Activated CD8-positive, alpha-beta memory T cell treated with anti-CD3 and anti-CD28 coated beads, Interleukin-2, amount 50 U/mL, for 4 hours (primary cell): ENCODE results near the gene ADAD1.
"Not testable (repeated sequence)": the region's sequence is repeated elsewhere in the genome, so short reads cannot be mapped to it uniquely, and the experiment has no call there.

Experiments
- DNase-seq: peaks from one replicate; pipeline ENCODE4 v3.0.0-alpha.2; 2020

ADAD1 gene

DNA sequence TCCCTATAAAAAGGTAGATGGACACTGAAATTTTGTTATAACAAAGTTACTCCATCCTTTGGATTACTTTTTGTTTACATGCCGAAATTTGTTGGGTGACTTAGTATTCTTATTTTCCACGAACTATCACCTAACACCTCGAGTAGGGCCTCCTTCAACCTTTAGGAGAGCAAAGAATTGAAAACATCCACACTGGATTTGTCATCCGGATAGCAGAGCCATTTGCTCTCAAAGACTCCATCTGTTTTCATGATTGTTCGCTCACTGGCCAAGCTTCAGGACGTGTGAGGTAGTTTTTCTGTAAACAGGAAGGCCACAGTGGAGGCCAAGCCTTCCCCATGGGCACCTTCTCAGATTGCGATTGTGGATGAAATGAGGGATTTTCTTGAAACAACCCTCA is at the start of gene ADAD1:
ADAD1 (plus strand) TSS at position 301 of the 400 bp plus-strand sequence. CDS start 1,059 bp downstream, outside the sequence.
- no peak for DNase-seq

- DNase-seq, result no peak
Measured at GRCh38 chr4:122329876-122330565, 48.8 kb upstream of the ADAD1 start.

GRCh38 chr4:122331195-122331594 is 47.6 kb upstream of the ADAD1 start:
- DNase-seq, result no peak

- DNase-seq, result no peak
Measured at GRCh38 chr4:122334828-122335227, 44.0 kb upstream of the ADAD1 start.

DNA sequence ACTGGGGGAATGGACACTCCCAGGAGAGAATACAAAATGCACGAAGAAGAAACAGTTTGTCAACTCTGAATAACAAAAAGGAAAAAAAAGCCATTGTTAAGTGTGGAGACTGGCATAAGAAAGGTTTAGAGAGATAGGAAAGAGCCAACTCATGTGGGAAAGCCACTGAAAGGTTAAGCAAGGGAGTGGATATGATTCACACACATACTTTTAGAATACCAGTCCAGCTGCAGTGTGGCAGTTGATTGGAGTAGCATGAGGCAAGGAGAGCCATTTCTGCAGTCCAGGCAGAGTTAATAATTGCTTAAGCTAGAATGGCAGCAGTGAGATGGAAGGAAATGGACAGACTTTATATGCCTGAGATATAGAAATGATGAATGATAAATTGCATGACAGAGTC is 36.9 kb upstream of the ADAD1 start:
- DNase-seq, result no peak

GRCh38 chr4:122346036-122346435 is 32.8 kb upstream of the ADAD1 start:
- no peak for DNase-seq

GRCh38 chr4:122346503-122346902 is 32.3 kb upstream of the ADAD1 start:
- DNase-seq, result no peak

- DNase-seq, result no peak
Measured at GRCh38 chr4:122356317-122356808, 22.4 kb upstream of the ADAD1 start.

DNA sequence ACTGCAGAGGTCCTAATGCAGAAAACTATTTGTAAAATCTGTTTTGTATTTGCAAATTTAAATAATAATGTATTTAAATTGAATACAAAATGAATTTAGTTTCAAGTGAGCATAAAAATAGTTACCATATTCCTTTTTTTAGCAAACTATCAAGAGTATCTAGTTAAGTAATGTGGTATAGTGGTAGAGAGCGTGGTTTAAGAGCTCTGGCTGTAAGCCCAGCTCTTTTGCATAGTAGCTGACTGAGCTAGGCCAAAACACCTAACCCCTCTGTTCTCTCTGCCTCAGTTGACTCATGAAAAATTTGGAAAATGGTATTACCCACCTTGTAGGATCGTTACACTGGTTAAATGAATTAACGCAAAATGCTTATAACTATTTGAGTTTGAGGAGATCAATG is 18.1 kb upstream of the ADAD1 start:
- no peak for DNase-seq

GRCh38 chr4:122364700-122365404 is 14.0 kb upstream of the ADAD1 start:
- DNase-seq, result no peak

DNA sequence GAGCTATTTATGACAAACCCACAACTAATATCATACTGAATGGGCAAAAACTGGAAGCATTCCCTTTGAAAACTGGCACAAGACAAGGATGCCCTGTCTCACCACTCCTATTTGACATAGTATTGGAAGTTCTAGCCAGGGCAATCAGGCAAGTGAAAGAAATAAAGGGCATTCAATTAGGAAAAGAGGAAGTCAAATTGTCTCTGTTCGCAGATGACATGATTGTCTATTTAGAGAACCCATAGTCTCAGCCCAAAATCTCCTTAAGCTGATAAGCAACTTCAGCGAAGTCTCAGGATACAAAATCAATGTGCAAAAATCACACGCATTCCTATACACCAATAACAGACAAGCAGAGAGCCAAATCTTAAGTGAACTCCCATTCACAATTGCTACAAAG is 10.0 kb upstream of the ADAD1 start:
- not testable (repeated sequence) for DNase-seq

DNA sequence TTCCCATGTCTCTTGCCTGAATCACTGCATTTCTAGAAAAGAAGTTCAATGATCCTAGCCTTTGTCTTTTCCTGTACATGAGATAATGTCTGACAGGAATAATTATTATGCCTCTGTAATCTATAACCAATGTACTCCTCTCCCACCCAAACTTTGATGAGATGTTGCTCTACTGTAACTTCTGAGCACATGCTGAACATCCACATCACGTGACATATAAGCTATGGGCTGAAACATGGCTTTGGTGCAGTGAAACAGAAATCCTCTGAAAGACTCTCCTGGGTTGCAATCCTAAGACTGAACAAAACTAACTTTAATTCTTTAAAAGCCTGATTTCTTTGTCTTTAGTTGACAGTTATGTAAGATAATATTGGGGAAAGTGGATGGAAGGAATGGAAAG is 1.5 kb upstream of the ADAD1 start:
- no peak for DNase-seq

DNA sequence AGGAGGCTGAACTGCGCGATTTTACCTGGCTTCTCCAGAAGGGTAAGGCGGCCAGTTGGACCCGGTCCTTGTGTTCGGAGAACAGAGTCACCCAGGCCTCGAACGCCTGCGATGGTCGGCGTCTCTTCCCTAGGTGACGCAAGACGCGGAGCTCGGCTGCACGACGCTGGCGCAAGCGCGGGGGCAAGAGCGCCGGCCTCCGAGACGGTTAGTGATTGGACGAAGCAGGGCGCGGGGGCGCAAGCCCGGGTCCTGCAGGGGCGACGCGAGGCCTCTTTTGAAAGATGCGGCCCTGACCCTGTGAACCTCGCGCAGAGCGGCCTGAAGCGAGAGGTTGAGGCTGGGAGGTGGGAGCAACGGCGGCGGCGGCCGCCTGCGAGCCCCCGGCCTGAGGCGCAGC is 428 bp downstream of the ADAD1 start:
- no peak for DNase-seq

- no peak for DNase-seq
Measured at GRCh38 chr4:122383341-122383740, 4.5 kb downstream of the ADAD1 start.

- DNase-seq, result no peak
Measured at GRCh38 chr4:122384245-122384644, 5.4 kb downstream of the ADAD1 start.

DNA sequence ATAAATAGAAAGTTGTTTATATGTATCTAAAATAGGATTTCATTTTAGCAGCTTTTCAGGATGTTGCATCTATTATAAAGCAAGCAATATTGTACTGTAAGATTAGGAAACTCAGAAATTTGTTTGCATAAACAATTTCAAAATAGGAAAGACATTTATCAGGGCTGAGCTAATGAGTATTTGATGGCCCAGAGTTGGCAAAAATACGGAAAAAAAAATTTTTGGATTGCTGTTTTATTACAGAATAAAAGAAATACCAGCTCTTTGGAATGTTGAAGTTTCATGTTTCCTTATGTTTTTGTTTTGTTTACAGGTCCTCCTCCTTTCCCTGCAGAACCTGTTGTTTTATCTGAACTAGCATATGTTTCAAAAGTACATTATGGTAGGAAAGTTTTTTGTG is 14.5 kb downstream of the ADAD1 start:
- DNase-seq, result no peak

DNA sequence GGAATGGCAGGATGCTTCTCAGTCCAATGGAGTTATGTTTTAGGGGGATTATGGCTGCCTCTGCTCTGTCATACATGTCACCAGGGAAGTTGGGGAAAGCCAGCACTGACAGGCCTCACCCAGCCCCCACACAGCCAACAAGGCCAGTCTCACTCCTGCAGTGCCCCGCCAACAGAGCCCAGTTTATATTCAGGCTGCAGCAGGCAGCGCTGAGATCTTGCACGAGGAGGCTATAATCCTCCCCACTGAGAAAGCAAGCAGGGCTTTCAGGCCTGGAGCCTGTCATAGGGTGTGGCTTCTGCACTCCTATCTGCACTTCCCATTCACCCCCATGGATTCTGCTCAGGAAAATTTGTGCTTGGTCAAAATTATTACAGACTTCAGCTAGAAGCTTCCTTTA is 25.1 kb downstream of the ADAD1 start:
- DNase-seq, result no peak

- no peak for DNase-seq
Measured at GRCh38 chr4:122412547-122412946, 33.7 kb downstream of the ADAD1 start.

- no peak for DNase-seq
Measured at GRCh38 chr4:122423246-122423645, 44.4 kb downstream of the ADAD1 start.

DNA sequence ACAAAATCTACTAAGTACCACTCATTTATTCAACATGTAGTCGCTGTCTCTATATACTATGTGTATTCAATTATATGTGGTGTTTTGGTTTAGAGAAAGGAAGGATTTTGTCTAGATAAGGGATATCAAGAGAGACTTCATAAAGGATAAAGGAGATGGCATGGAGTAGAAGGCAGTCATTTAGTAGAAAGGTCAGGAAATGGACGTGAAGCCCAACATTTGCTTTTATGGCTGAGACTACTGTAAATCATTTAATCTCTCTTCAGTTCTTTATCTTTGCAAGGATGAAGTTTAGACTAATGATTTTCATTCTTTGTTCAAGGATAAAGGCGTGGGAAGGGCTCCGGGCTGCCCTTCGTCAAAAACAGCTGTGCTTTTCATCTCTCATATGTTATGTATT is 52.5 kb downstream of the ADAD1 start:
- DNase-seq, result no peak

- DNase-seq, result no peak
Measured at GRCh38 chr4:122434285-122434684, 55.5 kb downstream of the ADAD1 start.

DNA sequence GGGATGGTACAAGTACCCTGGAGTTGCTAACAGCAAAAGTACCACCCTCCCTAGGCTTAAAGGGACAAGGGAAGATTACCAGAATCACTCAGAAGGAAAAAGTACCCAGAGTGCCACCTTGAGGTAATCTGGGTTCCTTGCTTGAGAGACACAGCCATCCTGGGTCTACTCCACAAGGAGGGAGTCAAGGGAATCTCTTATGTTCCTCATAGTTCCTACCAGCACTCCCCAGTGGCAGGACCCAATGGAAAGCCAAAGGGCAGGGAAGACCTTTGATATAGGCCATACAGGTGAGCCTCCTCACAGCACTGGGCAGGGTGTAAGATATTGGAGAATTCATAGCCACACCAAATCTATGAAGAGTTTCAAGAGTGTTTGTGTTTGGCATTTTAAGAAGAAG is 72.0 kb downstream of the ADAD1 start:
- DNase-seq, result no peak

DNA sequence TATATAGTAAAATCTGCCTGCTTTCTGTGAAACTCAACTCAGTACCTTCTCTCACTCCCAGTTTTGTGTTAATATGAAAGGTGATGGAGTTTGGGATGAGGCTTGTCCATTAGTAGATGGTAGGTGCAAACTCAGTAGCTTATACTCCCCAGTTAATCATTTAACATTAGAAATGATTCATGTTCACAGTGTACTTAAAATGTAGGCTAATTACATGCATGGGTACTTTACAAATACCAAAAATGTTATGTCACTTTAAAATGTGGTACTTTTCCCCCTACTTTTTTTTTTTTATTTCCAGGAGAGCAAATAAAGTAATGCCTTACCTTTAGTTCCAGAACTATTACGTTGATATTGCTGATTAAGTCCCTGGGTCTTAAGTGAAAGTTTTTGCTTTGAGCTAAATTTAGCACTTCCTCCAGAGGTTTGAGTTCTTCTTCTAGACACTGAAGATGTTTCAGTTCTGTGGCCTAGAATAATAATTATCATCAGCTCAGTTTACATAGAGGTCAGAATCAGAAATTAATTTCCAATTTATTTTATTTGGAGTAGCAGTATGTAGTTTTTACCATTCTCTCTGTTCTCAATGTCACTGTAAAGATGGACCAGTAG is 74.7 kb downstream of the ADAD1 start:
- DNase-seq, result no peak
